ENCODE results near the gene RPP14. TPM values are rescaled to one million over a fixed set of nuclear protein-coding genes. Genes with fewer than 3 reads are reported as not detected.
A peak's percentile ranks its signal among the peaks of the same experiment; 100 is the strongest.
"Not testable (repeated sequence)": the region's sequence is repeated elsewhere in the genome, so short reads cannot be mapped to it uniquely, and the experiment has no call there.

The RPP14 gene
- total RNA-seq, 1 experiment from 2014 or later = 17.0 TPM

- in situ Hi-C loops (cut with HindIII; ENCODE audit: low sequenced_read_pairs); DNase-seq (ENCODE audit: low spot score): not testable (repeated sequence)
Measured at GRCh38 chr3:58288964-58289613, 17.0 kb upstream of the RPP14 start.

DNA sequence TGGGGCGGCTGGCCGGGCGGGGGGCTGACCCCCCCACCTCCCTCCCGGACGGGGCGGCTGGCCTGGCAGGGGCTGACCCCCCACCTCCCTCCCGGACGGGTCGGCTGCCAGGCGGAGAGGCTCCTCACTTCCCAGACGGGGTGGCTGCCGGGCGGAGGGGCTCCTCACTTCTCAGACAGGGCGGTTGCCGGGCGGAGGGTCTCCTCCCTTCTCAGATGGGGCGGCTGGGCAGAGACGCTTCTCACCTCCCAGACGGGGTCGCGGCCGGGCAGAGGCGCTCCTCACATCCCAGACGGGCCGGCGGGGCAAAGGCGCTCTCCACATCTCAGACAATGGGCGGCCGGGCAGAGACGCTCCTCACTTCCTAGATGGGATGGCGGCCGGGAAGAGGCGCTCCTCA lies 15.6 kb upstream of the RPP14 start:
- DNase-seq (ENCODE audit: low spot score); in situ Hi-C loops (cut with HindIII; ENCODE audit: low sequenced_read_pairs): not testable (repeated sequence)

- DNase-seq (ENCODE audit: low spot score) = no peak
- in situ Hi-C loops (cut with HindIII; ENCODE audit: low sequenced_read_pairs) = no loop called here
Measured at GRCh38 chr3:58291671-58292338, 14.2 kb upstream of the RPP14 start.

DNA sequence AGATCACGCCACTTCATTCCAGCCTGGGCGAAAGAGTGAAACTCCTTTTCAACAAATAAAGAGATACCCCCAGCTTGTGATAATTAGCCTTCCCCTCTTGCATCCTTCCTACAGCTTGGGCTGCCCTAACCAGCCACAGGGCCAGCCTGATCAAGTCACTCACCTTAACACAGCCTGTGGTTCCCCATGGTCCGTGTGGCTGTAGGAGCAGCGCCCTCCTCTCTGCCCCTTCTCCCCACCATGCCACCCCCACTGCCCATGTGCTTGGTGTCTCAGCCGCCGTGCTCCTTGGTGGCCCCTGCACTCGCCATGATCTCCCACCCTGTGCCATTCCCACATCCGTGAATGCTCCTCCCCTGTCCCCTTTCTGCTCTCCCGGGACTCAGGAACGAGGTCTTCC lies 13.2 kb upstream of the RPP14 start:
- DNase-seq (ENCODE audit: low spot score) = no peak
- in situ Hi-C loops (cut with HindIII; ENCODE audit: low sequenced_read_pairs) = no loop called here

- in situ Hi-C loops (cut with HindIII; ENCODE audit: low sequenced_read_pairs) = no loop called here
- peak; percentile 91 for DNase-seq (ENCODE audit: low spot score)
Measured at GRCh38 chr3:58293516-58293915, 12.5 kb upstream of the RPP14 start.

DNA sequence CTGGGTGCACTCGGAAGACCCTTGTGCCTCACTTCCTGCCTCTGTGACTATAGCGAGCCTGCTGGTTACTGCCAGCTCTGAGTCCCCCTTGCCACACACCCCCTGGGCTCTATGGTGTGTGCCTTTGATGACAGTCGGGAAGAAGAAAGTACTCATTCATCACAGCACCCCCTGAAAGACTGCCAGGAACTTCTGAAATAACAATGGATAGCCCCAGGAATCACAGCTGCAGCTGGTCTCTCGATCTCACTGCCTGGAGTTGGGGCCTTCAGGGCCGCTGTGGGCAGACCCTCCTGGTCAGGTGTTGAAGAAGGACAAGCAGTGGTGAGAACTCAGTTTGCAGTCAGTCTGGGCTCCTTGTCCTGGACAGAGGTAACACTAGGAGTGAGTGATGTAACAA lies 9.8 kb upstream of the RPP14 start:
- in situ Hi-C loops (cut with HindIII; ENCODE audit: low sequenced_read_pairs) = no loop called here
- DNase-seq (ENCODE audit: low spot score) = no peak

GRCh38 chr3:58296843-58297242 lies 9.2 kb upstream of the RPP14 start:
- DNase-seq (ENCODE audit: low spot score) = no peak
- in situ Hi-C loops (cut with HindIII; ENCODE audit: low sequenced_read_pairs) = no loop called here

DNA sequence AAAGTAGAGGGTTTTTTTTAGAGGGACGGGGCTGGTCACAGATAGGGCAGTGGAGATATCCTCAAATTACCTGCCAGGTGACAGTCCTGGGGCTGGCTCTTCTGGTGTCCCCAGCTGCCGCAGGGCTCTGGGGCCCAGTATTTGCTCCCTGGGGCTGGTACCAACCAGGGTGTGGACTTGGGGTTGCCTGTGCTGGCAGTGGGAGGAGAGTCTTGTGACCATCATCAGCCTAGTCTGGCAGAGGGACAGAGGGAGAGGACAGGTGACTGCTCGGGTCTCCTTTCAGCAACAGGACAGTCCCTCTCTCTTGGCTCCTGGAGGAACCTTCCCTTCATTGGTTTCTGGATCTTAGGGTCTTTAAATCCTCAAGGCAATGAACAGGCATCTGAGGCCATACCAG lies 7.9 kb upstream of the RPP14 start:
- no peak for DNase-seq (ENCODE audit: low spot score)

GRCh38 chr3:58299075-58299474 lies 7.0 kb upstream of the RPP14 start:
- no peak for DNase-seq (ENCODE audit: low spot score)
- in situ Hi-C loops (cut with HindIII; ENCODE audit: low sequenced_read_pairs) = no loop called here

More for the DNA sequence above, 7.9 kb upstream of the RPP14 start:
- in situ Hi-C loops (cut with HindIII; ENCODE audit: low sequenced_read_pairs) = no loop called here

GRCh38 chr3:58299839-58300516 lies 6.1 kb upstream of the RPP14 start:
- in situ Hi-C loops (cut with HindIII; ENCODE audit: low sequenced_read_pairs) = loop anchor here (10.0 kb wide), 1 partner anchor 105 kb away; no protein-coding TSS in a partner anchor
- peak; percentile 79 for DNase-seq (ENCODE audit: low spot score)

GRCh38 chr3:58307639-58308215 lies 1.7 kb downstream of the RPP14 start:
- peak; percentile 41 for DNase-seq (ENCODE audit: low spot score)
- in situ Hi-C loops (cut with HindIII; ENCODE audit: low sequenced_read_pairs) = loop anchor here (10.0 kb wide), 1 partner anchor 113 kb away; no protein-coding TSS in a partner anchor

GRCh38 chr3:58308728-58309127 lies 2.7 kb downstream of the RPP14 start:
- peak; percentile 25 for DNase-seq (ENCODE audit: low spot score)
- in situ Hi-C loops (cut with HindIII; ENCODE audit: low sequenced_read_pairs) = loop anchor here (10.0 kb wide), 1 partner anchor 114 kb away; no protein-coding TSS in a partner anchor

- DNase-seq (ENCODE audit: low spot score) = no peak
- in situ Hi-C loops (cut with HindIII; ENCODE audit: low sequenced_read_pairs) = no loop called here
Measured at GRCh38 chr3:58317811-58318210, 11.8 kb downstream of the RPP14 start.

GRCh38 chr3:58321791-58322190 lies 15.7 kb downstream of the RPP14 start:
- no peak for DNase-seq (ENCODE audit: low spot score)
- in situ Hi-C loops (cut with HindIII; ENCODE audit: low sequenced_read_pairs) = no loop called here

GRCh38 chr3:58322793-58323192 lies 16.7 kb downstream of the RPP14 start:
- in situ Hi-C loops (cut with HindIII; ENCODE audit: low sequenced_read_pairs) = no loop called here

DNA sequence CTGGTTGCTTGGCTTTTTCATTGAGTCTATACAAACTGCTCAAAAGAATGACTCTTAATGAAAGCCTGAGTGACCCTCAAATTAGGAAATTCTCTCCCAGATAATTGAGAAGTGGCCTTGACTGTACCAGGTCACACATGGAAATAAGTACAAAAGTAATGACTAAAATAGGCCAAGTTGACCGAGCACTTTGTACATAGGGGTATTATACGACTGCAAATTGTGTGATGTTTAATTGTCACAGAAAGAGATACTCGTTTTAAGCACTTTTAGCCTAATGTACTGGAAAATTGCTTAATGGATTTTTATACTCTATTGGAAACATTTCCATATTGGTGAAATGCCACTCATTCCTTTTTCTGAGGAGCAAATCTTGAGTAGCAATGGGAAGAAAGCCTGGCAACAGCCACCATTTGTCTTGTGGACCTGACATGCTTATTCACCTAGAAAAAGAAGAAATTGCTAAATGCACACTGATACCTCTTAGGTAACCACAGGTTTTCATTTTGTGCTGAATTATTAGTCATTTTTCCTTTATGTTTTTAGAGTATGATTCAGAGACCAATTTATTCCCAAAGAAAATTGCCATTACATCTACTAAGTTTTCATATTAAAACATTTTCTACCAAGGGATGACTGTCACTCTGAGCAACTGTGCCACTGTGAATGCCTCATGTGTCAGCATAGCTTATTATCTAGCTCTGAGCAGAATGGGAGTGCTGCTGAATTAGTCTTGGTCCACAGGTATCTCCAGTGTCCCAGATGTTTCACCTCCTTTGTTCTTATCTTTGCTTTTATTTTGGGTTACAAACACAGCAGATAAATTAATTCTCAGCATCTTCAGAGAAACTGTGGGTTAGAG lies 17.7 kb downstream of the RPP14 start:
- in situ Hi-C loops (cut with HindIII; ENCODE audit: low sequenced_read_pairs) = no loop called here
- DNase-seq (ENCODE audit: low spot score) = no peak

More at GRCh38 chr3:58322793-58323192, 16.7 kb downstream of the RPP14 start:
- DNase-seq (ENCODE audit: low spot score) = no peak

DNA sequence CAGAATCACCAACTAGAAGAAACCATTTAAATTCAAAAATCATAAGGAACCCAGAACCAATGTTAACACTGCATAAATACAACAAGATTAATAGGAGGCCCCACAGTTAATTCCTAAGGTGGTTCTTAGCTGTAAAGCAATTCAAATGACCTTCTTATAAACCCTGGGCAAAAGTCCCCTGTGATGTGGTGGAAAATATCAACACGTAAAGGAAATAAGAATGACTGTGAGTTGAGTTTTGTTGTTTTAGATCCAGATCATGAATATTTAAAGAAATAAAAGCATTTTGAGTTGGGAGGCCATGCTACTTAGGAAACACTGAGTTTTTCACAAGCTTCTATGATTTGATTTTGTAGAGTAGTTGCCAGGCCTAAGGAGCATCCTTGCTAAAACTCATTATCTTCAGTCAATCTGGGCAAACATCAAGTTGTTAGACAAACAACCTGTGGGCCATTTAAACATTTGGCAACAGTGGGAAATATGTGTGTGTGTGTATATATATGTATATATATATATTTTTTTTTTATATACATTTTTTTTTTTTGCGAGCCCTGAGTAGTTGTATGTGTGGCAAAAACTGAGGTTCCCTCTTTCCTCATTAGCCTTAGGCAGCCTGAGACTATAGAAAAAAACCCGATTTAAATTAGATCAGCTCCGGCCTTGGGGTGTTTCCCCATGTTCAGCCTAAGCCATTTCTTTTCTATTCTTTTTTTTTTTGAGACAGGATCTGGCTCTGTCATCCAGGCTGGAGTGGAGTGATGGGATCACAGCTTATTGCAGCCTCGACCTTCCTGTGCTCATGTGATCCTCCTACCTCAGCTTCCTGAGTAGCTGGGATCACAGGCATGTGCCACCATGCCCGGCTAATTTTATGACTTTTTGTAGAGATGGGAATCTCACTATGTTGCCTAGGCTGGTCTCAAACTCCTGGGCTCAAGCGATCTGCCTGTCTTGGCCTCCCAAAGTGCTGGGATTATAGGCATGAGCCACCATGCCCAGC lies 18.6 kb downstream of the RPP14 start:
- in situ Hi-C loops (cut with HindIII; ENCODE audit: low sequenced_read_pairs) = no loop called here

DNA sequence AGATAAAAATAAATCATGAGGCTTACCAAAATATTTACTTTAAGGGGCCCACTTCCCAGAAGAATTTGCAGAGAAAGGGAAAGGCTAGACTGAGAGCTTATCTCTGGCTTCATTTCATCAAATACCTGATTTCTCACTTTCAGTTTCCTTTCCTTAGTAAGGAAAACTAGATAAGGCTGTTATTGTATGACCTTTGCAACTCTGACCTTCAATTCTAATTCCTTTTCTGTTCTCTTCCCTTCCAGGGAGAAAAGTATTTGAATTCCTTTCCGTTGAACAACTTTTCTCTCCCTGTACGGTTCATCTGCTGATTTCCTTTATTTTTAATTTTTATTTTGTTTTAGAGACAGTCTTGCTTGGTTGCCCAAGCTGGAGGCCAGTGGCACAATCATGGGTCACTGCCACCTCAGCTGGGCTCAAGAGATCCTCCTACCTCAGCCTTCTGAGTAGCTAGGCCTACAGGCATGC lies 19.5 kb downstream of the RPP14 start:
- in situ Hi-C loops (cut with HindIII; ENCODE audit: low sequenced_read_pairs) = no loop called here
- DNase-seq (ENCODE audit: low spot score) = no peak

More for the DNA sequence above, 18.6 kb downstream of the RPP14 start:
- DNase-seq (ENCODE audit: low spot score) = no peak
